Measurements from ENCODE around the gene BAD.
A peak's percentile ranks its signal among the peaks of the same experiment; 100 is the strongest.

BAD gene

DNA sequence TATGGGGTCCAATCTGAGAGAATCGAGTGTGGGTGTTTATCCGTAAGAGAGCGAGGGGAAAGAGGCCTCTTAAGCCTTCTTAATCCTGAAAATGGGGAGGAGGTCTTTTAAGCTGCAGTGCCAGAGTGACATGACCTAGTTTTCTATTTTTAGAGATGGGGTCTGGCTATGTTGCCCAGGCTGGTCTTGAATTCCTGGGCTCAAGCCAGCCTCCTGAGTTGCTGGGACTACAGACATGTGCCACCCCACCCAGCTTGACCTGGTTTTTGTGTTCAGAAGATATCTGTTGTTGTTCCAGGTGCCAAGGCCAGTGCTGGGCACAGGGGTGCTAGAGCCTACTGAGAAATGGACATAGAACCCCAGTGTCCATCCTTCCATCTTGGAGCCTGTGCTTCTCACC lies 1.4 kb downstream of the BAD start:
- H3K27ac Mint-ChIP-seq = peak overlapping the region; percentile 21

DNA sequence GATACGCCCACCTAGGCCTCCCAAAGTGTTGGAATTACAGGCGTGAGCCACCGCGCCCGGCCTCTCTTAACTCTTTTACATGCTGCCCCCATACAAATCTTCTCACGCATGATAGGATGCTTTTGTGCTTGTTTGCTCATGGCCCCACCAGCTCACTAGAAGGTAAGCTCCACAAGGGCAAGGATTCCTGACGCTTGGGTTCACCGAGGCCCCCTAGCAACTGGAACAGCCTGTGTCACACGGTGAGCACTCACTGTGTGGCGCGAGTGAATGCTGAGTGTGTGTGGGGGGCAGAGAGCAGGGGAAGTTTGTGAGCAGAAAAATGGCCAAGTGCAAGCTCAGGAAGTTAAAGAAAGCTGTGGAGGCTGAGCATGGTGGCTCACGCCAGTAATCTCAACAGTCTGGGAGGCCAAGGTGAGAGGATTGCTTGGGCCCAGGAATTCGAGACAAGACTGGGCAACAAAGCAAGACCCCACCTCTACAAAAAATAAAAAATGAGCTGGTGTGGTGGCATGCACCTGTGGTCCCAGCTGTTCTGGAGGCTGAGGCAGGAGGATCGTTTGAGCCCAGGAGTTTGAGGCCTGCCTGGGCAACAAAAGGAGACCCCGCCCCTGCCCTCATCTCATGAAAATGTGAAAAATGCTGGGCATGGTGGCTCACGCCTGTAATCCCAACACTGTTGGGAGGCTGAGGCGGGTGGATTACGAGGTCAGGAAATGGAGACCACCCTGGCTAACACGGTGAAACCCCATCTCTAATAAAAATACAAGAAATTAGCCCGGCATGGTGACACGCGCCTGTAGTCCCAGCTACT lies 2.3 kb downstream of the BAD start:
- H3K4me1 Mint-ChIP-seq = peaks cover 14% of the 10 kb centered on the region
- no peaks in the 10 kb centered on the region for H3K9me3 Mint-ChIP-seq
- no peak overlapping the region for H3K27ac Mint-ChIP-seq
- DNase-seq = no peak
- H3K27me3 Mint-ChIP-seq (ENCODE audit: low read depth, poor library complexity) = peaks cover 3% of the 10 kb centered on the region
- H3K4me3 Mint-ChIP-seq = no peak overlapping the region
- TF ChIP-seq, protein P1, sequence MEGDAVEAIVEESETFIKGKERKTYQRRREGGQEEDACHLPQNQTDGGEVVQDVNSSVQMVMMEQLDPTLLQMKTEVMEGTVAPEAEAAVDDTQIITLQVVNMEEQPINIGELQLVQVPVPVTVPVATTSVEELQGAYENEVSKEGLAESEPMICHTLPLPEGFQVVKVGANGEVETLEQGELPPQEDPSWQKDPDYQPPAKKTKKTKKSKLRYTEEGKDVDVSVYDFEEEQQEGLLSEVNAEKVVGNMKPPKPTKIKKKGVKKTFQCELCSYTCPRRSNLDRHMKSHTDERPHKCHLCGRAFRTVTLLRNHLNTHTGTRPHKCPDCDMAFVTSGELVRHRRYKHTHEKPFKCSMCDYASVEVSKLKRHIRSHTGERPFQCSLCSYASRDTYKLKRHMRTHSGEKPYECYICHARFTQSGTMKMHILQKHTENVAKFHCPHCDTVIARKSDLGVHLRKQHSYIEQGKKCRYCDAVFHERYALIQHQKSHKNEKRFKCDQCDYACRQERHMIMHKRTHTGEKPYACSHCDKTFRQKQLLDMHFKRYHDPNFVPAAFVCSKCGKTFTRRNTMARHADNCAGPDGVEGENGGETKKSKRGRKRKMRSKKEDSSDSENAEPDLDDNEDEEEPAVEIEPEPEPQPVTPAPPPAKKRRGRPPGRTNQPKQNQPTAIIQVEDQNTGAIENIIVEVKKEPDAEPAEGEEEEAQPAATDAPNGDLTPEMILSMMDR (IDR thresholded peaks at IDR 0.05) = no peak
- H3K36me3 Mint-ChIP-seq (ENCODE audit: low read depth) = peaks cover 14% of the 10 kb centered on the region

More for the DNA sequence above, 1.4 kb downstream of the BAD start:
- TF ChIP-seq, protein P1 (IDR thresholded peaks at IDR 0.05) = no peak
- H3K36me3 Mint-ChIP-seq (ENCODE audit: low read depth) = peaks cover 14% of the 10 kb centered on the region
- peak overlapping the region; percentile 83 for H3K4me3 Mint-ChIP-seq
- no peak for DNase-seq
- H3K4me1 Mint-ChIP-seq = peaks cover 14% of the 10 kb centered on the region
- no peaks in the 10 kb centered on the region for H3K9me3 Mint-ChIP-seq
- H3K27me3 Mint-ChIP-seq (ENCODE audit: low read depth, poor library complexity) = peaks cover 3% of the 10 kb centered on the region

DNA sequence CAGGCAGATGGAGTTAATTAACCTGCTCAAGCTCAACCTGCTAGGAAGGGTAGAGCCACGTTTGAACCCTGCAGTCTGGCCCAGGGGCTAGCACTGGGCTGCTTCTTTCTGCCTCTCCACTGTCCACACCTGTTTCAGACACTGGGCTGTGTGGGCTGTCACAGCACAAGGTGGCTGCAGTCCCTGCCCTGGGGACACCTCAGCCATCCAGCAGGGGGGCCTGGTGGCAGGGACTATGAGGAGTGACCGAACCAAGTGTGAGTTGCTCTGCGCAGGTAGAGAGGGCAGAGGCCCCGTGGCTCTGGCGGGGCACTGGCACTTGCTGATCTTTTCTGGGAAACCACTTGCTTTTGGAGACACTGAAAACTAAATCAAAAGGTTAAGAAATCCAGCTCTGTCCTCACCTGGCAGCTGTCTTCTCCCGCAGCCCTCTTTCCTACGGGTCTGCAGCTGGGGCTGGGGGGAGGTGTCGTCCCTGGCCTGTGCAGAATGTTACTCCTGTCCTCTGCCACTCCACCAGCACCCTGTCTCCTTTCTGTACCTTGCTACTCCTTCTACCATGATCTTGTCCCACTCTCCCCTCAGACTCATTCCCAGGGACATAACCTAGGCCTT lies 5.8 kb downstream of the BAD start:
- TF ChIP-seq, protein P1 (IDR thresholded peaks at IDR 0.05) = no peak
- Mint-ChIP-seq H3K9me3 (no peaks in the 10 kb centered on the region), H3K27me3 (ENCODE audit: low read depth, poor library complexity) (no peaks in the 10 kb centered on the region), H3K4me3 (no peak overlapping the region), H3K4me1 (peaks cover 8% of the 10 kb centered on the region), H3K36me3 (ENCODE audit: low read depth) (peaks cover 14% of the 10 kb centered on the region), H3K27ac (peak overlapping the region; percentile 19)
- DNase-seq = no peak

DNA sequence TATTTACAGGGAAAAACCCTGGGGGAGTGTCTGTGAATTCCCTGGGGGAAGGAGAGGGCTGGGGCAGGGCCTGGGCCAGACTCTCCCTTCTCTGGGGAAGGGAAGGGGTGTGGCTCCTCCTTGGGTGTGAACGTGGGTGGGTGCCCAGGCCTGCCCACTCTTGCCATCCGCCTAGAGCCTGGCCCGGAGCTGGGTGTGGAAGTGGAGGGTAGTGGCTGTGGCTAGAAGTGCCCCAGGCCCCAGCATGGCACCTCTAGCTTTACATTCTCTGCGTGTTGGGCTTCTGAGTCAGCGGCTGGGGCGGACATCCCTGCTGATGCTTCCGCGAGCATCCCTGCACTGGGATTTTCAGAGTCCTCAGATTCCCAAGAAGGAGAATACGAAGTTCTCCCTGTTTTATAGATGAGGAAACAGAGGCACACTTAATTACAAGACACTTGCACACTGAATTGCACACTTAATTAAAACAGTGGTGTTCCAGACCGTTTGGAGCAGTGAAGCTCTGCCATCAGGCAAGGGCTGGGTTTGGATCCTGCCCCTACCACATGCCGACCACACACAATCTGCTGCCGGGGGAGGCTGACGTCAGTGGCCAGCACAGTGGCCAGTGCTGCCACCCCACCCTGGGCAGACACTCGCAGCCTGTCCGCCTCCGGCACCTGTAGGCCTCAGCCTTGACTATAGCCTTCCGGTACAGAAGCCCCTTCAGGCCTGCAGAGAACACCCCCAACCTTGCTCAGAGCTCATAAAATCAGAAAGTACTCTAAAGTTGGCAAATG lies 7.6 kb downstream of the BAD start:
- H3K9me3 Mint-ChIP-seq = no peaks in the 10 kb centered on the region
- no peak overlapping the region for H3K4me3 Mint-ChIP-seq
- H3K36me3 Mint-ChIP-seq (ENCODE audit: low read depth) = peaks cover 10% of the 10 kb centered on the region
- TF ChIP-seq, protein P1 (IDR thresholded peaks at IDR 0.05) = no peak
- no peak overlapping the region for H3K27ac Mint-ChIP-seq
- no peaks in the 10 kb centered on the region for H3K27me3 Mint-ChIP-seq (ENCODE audit: low read depth, poor library complexity)
- no peak for DNase-seq
- peaks cover 12% of the 10 kb centered on the region for H3K4me1 Mint-ChIP-seq

DNA sequence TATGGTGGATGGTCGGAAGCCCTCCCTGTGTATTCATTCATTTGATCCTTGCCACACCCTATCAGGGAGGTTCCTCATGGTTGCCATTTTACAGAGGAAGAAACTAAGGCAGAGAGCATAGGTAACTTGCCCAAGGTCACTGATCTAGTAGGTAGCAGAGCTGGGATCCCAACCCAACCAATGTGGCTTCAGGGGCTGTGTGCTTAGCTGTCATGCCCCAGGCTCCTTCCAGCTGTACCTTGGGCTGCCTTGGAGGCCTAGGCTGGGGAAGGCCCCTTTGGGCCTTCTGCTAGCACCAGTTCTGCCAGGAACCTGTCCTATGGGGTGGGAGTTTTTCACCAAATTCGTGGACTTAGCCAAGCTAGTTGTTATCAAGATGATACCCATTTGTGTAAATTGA lies 8.6 kb downstream of the BAD start:
- no peak overlapping the region for H3K4me3 Mint-ChIP-seq
- H3K27ac Mint-ChIP-seq = no peak overlapping the region
- no peaks in the 10 kb centered on the region for H3K36me3 Mint-ChIP-seq (ENCODE audit: low read depth)
- TF ChIP-seq, protein P1 (IDR thresholded peaks at IDR 0.05) = no peak
- H3K4me1 Mint-ChIP-seq = peaks cover 14% of the 10 kb centered on the region
- no peaks in the 10 kb centered on the region for H3K27me3 Mint-ChIP-seq (ENCODE audit: low read depth, poor library complexity)
- no peak for DNase-seq
- H3K9me3 Mint-ChIP-seq = no peaks in the 10 kb centered on the region

All from nephron progenitor cell (in vitro differentiated cells).